K562 (cell line): ENCODE measurements around the gene DCP2. TPM values are rescaled to one million over a fixed set of nuclear protein-coding genes. Genes with fewer than 3 reads are reported as not detected.
A peak's percentile ranks its signal among the peaks of the same experiment; 100 is the strongest.

ENCODE experiments used
- BRD9 ChIP-seq: fragments of 450-650 bp; IDR thresholded peaks from 2 replicates; pipeline ENCODE4 v1.6.1; 2018; ENCODE audit warnings: low read depth; ENCODE audit not compliant: partially characterized antibody
- BRF1 ChIP-seq: IDR thresholded peaks from 3 replicates; pipeline ENCODE4 v1.6.1; 2011; ENCODE audit warnings: borderline replicate concordance, mild to moderate bottlenecking; ENCODE audit not compliant: insufficient read length; ENCODE audit errors: extremely low read depth
- HDAC3 ChIP-seq: fragments of 450-650 bp; IDR thresholded peaks from 2 replicates; pipeline ENCODE4 v1.6.1; 2018; ENCODE audit warnings: borderline replicate concordance, mild to moderate bottlenecking, moderate library complexity; ENCODE audit not compliant: partially characterized antibody
- NBN ChIP-seq: fragments of 450-650 bp; IDR thresholded peaks from 2 replicates; pipeline ENCODE4 v1.6.1; 2016; ENCODE audit warnings: low read depth, mild to moderate bottlenecking
- POLR2AphosphoS2 ChIP-seq: IDR thresholded peaks from 2 replicates; pipeline ENCODE4 v1.6.1; 2012; ENCODE audit warnings: low read length, improper control_type of control experiment
- RBM25 ChIP-seq: fragments of 200-400 bp; formaldehyde crosslinking; IDR thresholded peaks from 2 replicates; pipeline ENCODE4 v1.6.1; 2018; ENCODE audit warnings: low read length, low read depth, moderate library complexity; ENCODE audit not compliant: severe bottlenecking
- STAG1 ChIP-seq: sonication (generic); formaldehyde crosslinking; IDR thresholded peaks from 2 replicates; pipeline ENCODE4 v1.5.0; 2020; ENCODE audit warnings: missing genetic modification reagents, borderline replicate concordance
- STAT5B ChIP-seq: fragments of 250-450 bp; sonication (Bioruptor Pico); IDR thresholded peaks from 2 replicates; pipeline ENCODE4 v1.8.0; 2021; ENCODE audit warnings: mild to moderate bottlenecking, inconsistent platforms
- TARDBP ChIP-seq: fragments of 450-650 bp; IDR thresholded peaks from 2 replicates; pipeline ENCODE4 v1.6.1; 2016
- ZNF133 ChIP-seq: fragments of 250-450 bp; sonication (Bioruptor Pico); IDR thresholded peaks from 2 replicates; pipeline ENCODE4 v1.4.0; 2020; ENCODE audit warnings: mild to moderate bottlenecking
- polyA plus RNA-seq, 8 experiments: library from polyadenylated mRNA; depleted of rRNA in 4 of 8; stranded (reverse) in 5 of 8; unstranded in 3 of 8; fragments of >200 nt; fragmentation: Nextera tagmentation in 2 of 8; fragmentation: Illumina TruSeq in 1 of 8; extraction: Ambion mirVana in 2 of 8; extraction: Trizol in 1 of 8; gene quantifications; 2 replicates each; pipeline versions ENCODE4 v1.2.1 to v1.2.3, GENCODE V29; 2011 to 2014; ENCODE audit warnings: inconsistent platforms in 1 of 8, missing spikeins in 1 of 8
- total RNA-seq, 7 experiments: library from RNA; depleted of rRNA in 6 of 7; stranded (reverse); fragments of >200 nt in 6 of 7; fragmentation: Illumina TruSeq in 2 of 7; extraction: Trizol in 2 of 7; gene quantifications; 2 replicates each; pipeline versions ENCODE4 v1.2.1 to v1.2.3, GENCODE V29; 2011 to 2021; ENCODE audit warnings: low replicate concordance in 1 of 7
- TF ChIP-seq, protein P1 (sequence below), 2 experiments: fragments of 450-650 bp; IDR thresholded peaks; 2 replicates each; pipeline ENCODE4 v1.6.1; 2018; ENCODE audit warnings: mild to moderate bottlenecking in 2 of 2, low read depth in 1 of 2; ENCODE audit not compliant: partially characterized antibody in 2 of 2
- TF ChIP-seq, protein P2 (sequence below): fragments of 450-650 bp; formaldehyde crosslinking; IDR thresholded peaks from 2 replicates; pipeline ENCODE4 v1.4.0; 2020; ENCODE audit warnings: mild to moderate bottlenecking
- TF ChIP-seq, protein P3 (sequence below): IDR thresholded peaks from 2 replicates; pipeline ENCODE4 v1.6.1; 2011; ENCODE audit warnings: borderline replicate concordance, low read depth, mild to moderate bottlenecking, moderate library complexity, low read length; ENCODE audit not compliant: insufficient read depth, poor library complexity, severe bottlenecking
- TF ChIP-seq, protein P4 (sequence below): IDR thresholded peaks from 3 replicates; pipeline ENCODE4 v1.6.1; 2011; ENCODE audit warnings: borderline replicate concordance, mild to moderate bottlenecking, moderate library complexity; ENCODE audit not compliant: insufficient read length; ENCODE audit errors: extremely low read depth

The DCP2 gene
- total and polyA plus RNA-seq, 9 of the 15 experiments (the other 6 are each of a cell fraction or from before 2014, with no cell fraction given) = 25.9 to 109 (median 46.7) TPM

DNA sequence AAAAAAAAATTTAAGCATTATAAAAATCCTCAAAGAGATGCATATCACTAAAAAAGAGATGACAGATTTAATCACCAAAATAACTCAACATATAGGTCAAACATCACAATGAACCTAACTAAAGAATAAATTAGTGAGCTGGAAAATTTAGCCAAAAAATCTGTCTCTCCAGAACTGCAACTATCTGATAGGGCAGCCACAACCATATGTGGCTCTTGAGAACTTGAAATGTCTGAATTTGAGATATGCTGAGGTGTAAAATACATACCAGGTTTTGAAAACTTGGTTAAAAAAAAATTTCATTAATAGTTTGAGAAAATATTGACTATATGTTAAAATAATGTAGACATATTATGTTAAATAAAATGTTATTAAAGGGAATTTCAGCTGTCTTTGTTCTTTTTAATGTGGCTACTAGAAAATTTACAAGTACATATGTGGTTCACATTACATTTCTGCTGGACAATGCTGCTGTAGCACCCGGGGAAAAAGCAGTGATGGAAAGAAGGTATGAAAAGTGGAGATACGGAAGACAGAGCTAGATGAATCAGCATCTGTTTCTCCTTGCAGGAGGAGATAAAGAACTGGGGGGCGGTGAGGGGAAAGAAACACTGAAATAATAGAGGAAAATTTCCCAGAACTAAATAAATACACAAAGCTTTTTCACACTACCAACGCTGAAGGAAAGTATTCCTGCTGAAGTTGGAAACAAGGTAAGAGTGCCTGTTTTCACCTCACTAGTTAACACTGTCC is 66.1 kb downstream of the DCP2 start (continued):
- TF ChIP-seq, protein P1, sequence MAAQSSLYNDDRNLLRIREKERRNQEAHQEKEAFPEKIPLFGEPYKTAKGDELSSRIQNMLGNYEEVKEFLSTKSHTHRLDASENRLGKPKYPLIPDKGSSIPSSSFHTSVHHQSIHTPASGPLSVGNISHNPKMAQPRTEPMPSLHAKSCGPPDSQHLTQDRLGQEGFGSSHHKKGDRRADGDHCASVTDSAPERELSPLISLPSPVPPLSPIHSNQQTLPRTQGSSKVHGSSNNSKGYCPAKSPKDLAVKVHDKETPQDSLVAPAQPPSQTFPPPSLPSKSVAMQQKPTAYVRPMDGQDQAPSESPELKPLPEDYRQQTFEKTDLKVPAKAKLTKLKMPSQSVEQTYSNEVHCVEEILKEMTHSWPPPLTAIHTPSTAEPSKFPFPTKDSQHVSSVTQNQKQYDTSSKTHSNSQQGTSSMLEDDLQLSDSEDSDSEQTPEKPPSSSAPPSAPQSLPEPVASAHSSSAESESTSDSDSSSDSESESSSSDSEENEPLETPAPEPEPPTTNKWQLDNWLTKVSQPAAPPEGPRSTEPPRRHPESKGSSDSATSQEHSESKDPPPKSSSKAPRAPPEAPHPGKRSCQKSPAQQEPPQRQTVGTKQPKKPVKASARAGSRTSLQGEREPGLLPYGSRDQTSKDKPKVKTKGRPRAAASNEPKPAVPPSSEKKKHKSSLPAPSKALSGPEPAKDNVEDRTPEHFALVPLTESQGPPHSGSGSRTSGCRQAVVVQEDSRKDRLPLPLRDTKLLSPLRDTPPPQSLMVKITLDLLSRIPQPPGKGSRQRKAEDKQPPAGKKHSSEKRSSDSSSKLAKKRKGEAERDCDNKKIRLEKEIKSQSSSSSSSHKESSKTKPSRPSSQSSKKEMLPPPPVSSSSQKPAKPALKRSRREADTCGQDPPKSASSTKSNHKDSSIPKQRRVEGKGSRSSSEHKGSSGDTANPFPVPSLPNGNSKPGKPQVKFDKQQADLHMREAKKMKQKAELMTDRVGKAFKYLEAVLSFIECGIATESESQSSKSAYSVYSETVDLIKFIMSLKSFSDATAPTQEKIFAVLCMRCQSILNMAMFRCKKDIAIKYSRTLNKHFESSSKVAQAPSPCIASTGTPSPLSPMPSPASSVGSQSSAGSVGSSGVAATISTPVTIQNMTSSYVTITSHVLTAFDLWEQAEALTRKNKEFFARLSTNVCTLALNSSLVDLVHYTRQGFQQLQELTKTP (IDR thresholded peaks at IDR 0.05; ENCODE audit: low read depth in 1 of 2, partially characterized antibody in 2 of 2) = peak in 1 of 2 experiments; percentile 40
- TF ChIP-seq, protein P2, sequence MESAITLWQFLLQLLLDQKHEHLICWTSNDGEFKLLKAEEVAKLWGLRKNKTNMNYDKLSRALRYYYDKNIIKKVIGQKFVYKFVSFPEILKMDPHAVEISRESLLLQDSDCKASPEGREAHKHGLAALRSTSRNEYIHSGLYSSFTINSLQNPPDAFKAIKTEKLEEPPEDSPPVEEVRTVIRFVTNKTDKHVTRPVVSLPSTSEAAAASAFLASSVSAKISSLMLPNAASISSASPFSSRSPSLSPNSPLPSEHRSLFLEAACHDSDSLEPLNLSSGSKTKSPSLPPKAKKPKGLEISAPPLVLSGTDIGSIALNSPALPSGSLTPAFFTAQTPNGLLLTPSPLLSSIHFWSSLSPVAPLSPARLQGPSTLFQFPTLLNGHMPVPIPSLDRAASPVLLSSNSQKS = no peak
- TF ChIP-seq ZNF133 (no peak), TARDBP (no peak), STAT5B (CRISPR knock-in tag) (no peak), BRF1 (no peak), NBN (peak; percentile 68; the same call in 1 of the 2 replicates), BRD9 (peak; percentile 54), HDAC3 (peak; percentile 63), RBM25 (no peak), STAG1 (CRISPR knock-in tag) (no peak), POLR2AphosphoS2 (no peak)
- TF ChIP-seq, protein P3, sequence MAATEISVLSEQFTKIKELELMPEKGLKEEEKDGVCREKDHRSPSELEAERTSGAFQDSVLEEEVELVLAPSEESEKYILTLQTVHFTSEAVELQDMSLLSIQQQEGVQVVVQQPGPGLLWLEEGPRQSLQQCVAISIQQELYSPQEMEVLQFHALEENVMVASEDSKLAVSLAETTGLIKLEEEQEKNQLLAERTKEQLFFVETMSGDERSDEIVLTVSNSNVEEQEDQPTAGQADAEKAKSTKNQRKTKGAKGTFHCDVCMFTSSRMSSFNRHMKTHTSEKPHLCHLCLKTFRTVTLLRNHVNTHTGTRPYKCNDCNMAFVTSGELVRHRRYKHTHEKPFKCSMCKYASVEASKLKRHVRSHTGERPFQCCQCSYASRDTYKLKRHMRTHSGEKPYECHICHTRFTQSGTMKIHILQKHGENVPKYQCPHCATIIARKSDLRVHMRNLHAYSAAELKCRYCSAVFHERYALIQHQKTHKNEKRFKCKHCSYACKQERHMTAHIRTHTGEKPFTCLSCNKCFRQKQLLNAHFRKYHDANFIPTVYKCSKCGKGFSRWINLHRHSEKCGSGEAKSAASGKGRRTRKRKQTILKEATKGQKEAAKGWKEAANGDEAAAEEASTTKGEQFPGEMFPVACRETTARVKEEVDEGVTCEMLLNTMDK = no peak
- TF ChIP-seq, protein P4, sequence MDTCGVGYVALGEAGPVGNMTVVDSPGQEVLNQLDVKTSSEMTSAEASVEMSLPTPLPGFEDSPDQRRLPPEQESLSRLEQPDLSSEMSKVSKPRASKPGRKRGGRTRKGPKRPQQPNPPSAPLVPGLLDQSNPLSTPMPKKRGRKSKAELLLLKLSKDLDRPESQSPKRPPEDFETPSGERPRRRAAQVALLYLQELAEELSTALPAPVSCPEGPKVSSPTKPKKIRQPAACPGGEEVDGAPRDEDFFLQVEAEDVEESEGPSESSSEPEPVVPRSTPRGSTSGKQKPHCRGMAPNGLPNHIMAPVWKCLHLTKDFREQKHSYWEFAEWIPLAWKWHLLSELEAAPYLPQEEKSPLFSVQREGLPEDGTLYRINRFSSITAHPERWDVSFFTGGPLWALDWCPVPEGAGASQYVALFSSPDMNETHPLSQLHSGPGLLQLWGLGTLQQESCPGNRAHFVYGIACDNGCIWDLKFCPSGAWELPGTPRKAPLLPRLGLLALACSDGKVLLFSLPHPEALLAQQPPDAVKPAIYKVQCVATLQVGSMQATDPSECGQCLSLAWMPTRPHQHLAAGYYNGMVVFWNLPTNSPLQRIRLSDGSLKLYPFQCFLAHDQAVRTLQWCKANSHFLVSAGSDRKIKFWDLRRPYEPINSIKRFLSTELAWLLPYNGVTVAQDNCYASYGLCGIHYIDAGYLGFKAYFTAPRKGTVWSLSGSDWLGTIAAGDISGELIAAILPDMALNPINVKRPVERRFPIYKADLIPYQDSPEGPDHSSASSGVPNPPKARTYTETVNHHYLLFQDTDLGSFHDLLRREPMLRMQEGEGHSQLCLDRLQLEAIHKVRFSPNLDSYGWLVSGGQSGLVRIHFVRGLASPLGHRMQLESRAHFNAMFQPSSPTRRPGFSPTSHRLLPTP = no peak
